IPS-15b (cell line): ENCODE results near the gene RALY.
"Not testable (repeated sequence)": the region's sequence is repeated elsewhere in the genome, so short reads cannot be mapped to it uniquely, and the experiment has no call there.

Source experiments
- H3K27me3 ChIP-seq: one replicate; pipeline ENCODE4 v1.6.1; 2013; ENCODE audit warnings: low read length; ENCODE audit not compliant: control insufficient read depth, insufficient read depth
- H3K36me3 ChIP-seq: one replicate; pipeline ENCODE4 v1.6.1; 2013; ENCODE audit warnings: low read length; ENCODE audit not compliant: control insufficient read depth, insufficient read depth
- H3K4me1 ChIP-seq: one replicate; pipeline ENCODE4 v1.6.1; 2013; ENCODE audit warnings: mild to moderate bottlenecking, low read length; ENCODE audit not compliant: control insufficient read depth, insufficient read depth
- H3K4me3 ChIP-seq: one replicate; pipeline ENCODE4 v1.5.1; 2013; ENCODE audit warnings: low read depth, low read length
- H3K9ac ChIP-seq: one replicate; pipeline ENCODE4 v1.6.1; 2013; ENCODE audit warnings: low read depth, mild to moderate bottlenecking, low read length
- H3K9me3 ChIP-seq: one replicate; pipeline ENCODE4 v1.6.1; 2013; ENCODE audit warnings: mild to moderate bottlenecking, low read length; ENCODE audit not compliant: control insufficient read depth, insufficient read depth

Gene RALY

GRCh38 chr20:34122274-34122980, 128.7 kb downstream of the RALY start:
- Histone ChIP-seq H3K9ac (no peak overlapping the region), H3K9me3 (no peaks in the 10 kb centered on the region), H3K36me3 (no peaks in the 10 kb centered on the region), H3K27me3 (peaks cover 4% of the 10 kb centered on the region), H3K4me3 (no peak overlapping the region), H3K4me1 (no peaks in the 10 kb centered on the region)

GRCh38 chr20:34123309-34123708, 129.6 kb downstream of the RALY start:
- H3K27me3 ChIP-seq = peaks cover 4% of the 10 kb centered on the region
- H3K4me3 ChIP-seq = no peak overlapping the region
- H3K9ac ChIP-seq = no peak overlapping the region
- no peaks in the 10 kb centered on the region for H3K9me3 ChIP-seq
- no peaks in the 10 kb centered on the region for H3K4me1 ChIP-seq
- H3K36me3 ChIP-seq = no peaks in the 10 kb centered on the region

- Histone ChIP-seq H3K9ac (no peak overlapping the region), H3K9me3 (no peaks in the 10 kb centered on the region), H3K4me3 (no peak overlapping the region)
These were observed 130.9 kb downstream of the RALY start for GRCh38 chr20:34124469-34125249.

GRCh38 chr20:34127792-34128191, 134.1 kb downstream of the RALY start:
- Histone ChIP-seq H3K36me3 (no peaks in the 10 kb centered on the region), H3K4me3 (no peak overlapping the region), H3K27me3 (no peaks in the 10 kb centered on the region), H3K9me3 (no peaks in the 10 kb centered on the region), H3K4me1 (no peaks in the 10 kb centered on the region), H3K9ac (no peak overlapping the region)

More at GRCh38 chr20:34124469-34125249, 130.9 kb downstream of the RALY start:
- Histone ChIP-seq H3K4me1 (no peaks in the 10 kb centered on the region), H3K36me3 (no peaks in the 10 kb centered on the region), H3K27me3 (no peaks in the 10 kb centered on the region)

- Histone ChIP-seq H3K36me3 (no peaks in the 10 kb centered on the region), H3K4me1 (no peaks in the 10 kb centered on the region), H3K9ac (no peak overlapping the region), H3K27me3 (no peaks in the 10 kb centered on the region), H3K9me3 (no peaks in the 10 kb centered on the region), H3K4me3 (no peak overlapping the region)
These were observed 135.9 kb downstream of the RALY start for GRCh38 chr20:34129518-34130162.

GRCh38 chr20:34131491-34131890, 137.8 kb downstream of the RALY start:
- Histone ChIP-seq H3K9ac (no peak overlapping the region), H3K36me3 (no peaks in the 10 kb centered on the region), H3K4me1 (no peaks in the 10 kb centered on the region), H3K4me3 (no peak overlapping the region), H3K27me3 (no peaks in the 10 kb centered on the region), H3K9me3 (no peaks in the 10 kb centered on the region)

GRCh38 chr20:34132491-34132890, 138.8 kb downstream of the RALY start:
- H3K9ac ChIP-seq, H3K4me1 ChIP-seq, H3K27me3 ChIP-seq, H3K9me3 ChIP-seq, H3K4me3 ChIP-seq, H3K36me3 ChIP-seq: not testable (repeated sequence)

GRCh38 chr20:34132943-34133342, 139.2 kb downstream of the RALY start:
- H3K9me3 ChIP-seq, H3K36me3 ChIP-seq, H3K27me3 ChIP-seq, H3K4me1 ChIP-seq, H3K4me3 ChIP-seq, H3K9ac ChIP-seq: not testable (repeated sequence)

- not testable (repeated sequence) for H3K9me3 ChIP-seq, H3K4me3 ChIP-seq, H3K27me3 ChIP-seq, H3K4me1 ChIP-seq, H3K36me3 ChIP-seq, H3K9ac ChIP-seq
These were observed 139.7 kb downstream of the RALY start for GRCh38 chr20:34133365-34133860.
